ENCODE results near the gene UGGT1. TPM values are rescaled to one million over a fixed set of nuclear protein-coding genes. Genes with fewer than 3 reads are reported as not detected.
A peak's percentile ranks its signal among the peaks of the same experiment; 100 is the strongest.

UGGT1 gene
- total and polyA plus RNA-seq, 8 donors, result 6.9 to 38.8 (median 32.1) TPM

DNA sequence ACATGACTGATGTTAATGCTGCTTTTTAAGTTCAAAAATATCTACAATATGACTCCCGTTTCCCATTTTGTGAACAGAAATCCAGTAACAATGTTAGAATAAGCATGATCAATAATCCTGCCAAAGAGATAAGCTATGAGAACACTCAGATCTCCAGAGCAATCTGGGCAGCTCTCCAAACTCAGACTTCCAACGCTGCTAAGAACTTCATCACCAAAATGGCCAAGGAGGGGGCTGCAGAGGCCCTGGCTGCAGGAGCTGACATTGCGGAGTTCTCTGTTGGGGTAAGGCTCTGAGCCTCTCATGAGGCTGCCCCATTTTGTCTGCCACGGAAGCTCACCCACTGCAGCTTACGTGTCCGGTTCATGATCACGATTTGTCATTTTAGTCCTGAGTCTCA lies 68.4 kb downstream of the UGGT1 start:
- DNase-seq (peak in 1 of 6 donors; percentile 24), FAIRE-seq (no peak), ATAC-seq (peak in 1 of 4 donors; percentile 60)
- Histone ChIP-seq H3K36me3 (peaks cover 0 to 23% (median 6%) of the 10 kb centered on the region in 3 donors), H3K9me3 (no peaks in the 10 kb centered on the region), H3K4me3 (no peak overlapping the region), H3K4me1 (peaks cover 5 to 7% (median 5%) of the 10 kb centered on the region in 3 donors), H3K27me3 (no peaks in the 10 kb centered on the region), H3K27ac (no peak overlapping the region)
- intact Hi-C loops (cut with DNase I), result no loop called here
- 64 to 68% methylated on average over 7 of the region's 7 CpGs for WGBS, 2 donors
- TF ChIP-seq, protein P1, sequence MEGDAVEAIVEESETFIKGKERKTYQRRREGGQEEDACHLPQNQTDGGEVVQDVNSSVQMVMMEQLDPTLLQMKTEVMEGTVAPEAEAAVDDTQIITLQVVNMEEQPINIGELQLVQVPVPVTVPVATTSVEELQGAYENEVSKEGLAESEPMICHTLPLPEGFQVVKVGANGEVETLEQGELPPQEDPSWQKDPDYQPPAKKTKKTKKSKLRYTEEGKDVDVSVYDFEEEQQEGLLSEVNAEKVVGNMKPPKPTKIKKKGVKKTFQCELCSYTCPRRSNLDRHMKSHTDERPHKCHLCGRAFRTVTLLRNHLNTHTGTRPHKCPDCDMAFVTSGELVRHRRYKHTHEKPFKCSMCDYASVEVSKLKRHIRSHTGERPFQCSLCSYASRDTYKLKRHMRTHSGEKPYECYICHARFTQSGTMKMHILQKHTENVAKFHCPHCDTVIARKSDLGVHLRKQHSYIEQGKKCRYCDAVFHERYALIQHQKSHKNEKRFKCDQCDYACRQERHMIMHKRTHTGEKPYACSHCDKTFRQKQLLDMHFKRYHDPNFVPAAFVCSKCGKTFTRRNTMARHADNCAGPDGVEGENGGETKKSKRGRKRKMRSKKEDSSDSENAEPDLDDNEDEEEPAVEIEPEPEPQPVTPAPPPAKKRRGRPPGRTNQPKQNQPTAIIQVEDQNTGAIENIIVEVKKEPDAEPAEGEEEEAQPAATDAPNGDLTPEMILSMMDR (IDR thresholded peaks at IDR 0.05), result no peak

DNA sequence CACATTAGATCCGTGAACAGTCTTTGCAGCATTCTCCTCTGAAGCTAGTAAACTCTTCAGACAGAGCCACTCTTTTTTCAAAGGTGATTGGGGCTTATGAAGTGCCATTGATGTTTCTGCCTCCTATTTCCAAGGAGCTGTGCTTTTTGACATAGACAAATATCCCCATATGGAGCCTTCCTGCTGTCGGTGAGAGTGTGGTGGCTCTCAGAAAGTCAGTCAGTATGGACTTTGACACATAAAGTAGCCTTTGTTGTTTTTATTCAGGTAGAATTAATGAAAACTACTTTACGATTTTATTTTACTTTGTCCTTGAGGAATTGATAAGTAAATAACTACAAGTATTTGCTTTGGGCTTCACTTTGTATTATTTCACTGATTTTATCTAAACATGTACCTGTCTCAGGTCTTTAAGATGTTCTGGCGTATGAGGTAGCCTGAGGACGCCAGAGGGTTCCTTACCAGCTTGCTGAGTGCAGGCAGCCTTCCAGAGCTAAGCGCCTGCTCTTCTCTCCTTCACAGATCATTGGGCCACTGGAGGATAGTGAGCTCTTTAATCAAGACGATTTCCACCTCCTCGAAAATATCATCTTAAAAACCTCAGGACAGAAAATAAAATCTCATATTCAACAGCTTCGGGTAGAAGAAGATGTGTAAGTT lies 69.7 kb downstream of the UGGT1 start:
- H3K4me1 ChIP-seq, result peaks cover 5 to 7% (median 5%) of the 10 kb centered on the region in 3 donors
- no peak overlapping the region for H3K27ac ChIP-seq
- peak in 2 of 4 donors; percentile 65 for ATAC-seq
- FAIRE-seq, result no peak
- DNase-seq, result no peak
- peaks cover 0 to 33% (median 6%) of the 10 kb centered on the region in 3 donors for H3K36me3 ChIP-seq
- no peaks in the 10 kb centered on the region for H3K27me3 ChIP-seq
- TF ChIP-seq, protein P1 (IDR thresholded peaks at IDR 0.05), result no peak
- WGBS, 2 donors, result 56 to 57% methylated on average over 9 of the region's 9 CpGs
- H3K9me3 ChIP-seq, result no peaks in the 10 kb centered on the region
- intact Hi-C loops (cut with DNase I), result no loop called here
- no peak overlapping the region for H3K4me3 ChIP-seq

DNA sequence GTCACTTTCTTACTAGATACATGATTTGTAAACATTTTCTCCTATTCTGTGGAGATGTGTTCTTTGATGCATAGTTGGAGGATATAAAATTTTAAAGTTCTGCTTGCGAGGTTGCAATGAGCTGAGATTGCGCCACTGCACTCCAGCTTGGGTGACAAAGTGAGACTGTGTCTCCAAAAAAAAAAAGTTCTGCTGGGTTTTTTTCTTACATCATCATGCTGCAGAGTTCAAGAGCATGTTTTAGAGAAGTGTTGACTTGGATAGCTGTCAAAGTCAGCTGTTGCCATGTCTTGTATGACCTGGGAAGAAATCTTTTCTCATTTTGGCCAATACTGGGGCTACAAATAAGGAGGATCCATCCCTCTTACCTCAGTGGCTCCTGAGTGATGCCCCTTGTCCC lies 71.3 kb downstream of the UGGT1 start:
- WGBS, 2 donors, result 97 to 100% methylated on average over 2 of the region's 2 CpGs
- ATAC-seq, result peak in 1 of 4 donors; percentile 47

DNA sequence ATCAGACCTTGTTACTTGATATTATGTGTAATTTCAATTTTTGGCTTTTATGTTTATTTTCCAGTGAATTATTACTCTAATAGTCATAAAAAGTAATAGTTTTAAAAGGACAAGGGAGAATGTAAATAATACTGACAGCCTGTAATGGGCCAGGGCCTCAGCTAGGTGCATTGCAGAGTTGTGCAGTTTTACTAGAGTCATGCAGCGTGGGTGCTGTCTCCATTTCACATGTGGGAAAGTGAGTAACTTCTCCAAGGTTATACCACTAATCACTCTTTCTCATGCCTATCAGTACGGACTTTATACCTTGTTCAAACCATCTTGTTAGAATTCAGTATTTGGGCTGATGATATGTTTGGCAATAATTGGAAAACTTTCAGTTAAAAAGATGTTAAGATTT lies 73.3 kb downstream of the UGGT1 start:
- no peaks in the 10 kb centered on the region for H3K9me3 ChIP-seq

More for the DNA sequence above, 71.3 kb downstream of the UGGT1 start:
- H3K9me3 ChIP-seq, result no peaks in the 10 kb centered on the region
- TF ChIP-seq, protein P1 (IDR thresholded peaks at IDR 0.05), result no peak
- intact Hi-C loops (cut with DNase I), result no loop called here
- H3K27me3 ChIP-seq, result no peaks in the 10 kb centered on the region
- H3K4me1 ChIP-seq, result peaks cover 5 to 7% (median 5%) of the 10 kb centered on the region in 3 donors
- no peak for FAIRE-seq
- peaks cover 0 to 34% (median 6%) of the 10 kb centered on the region in 3 donors for H3K36me3 ChIP-seq
- H3K4me3 ChIP-seq, result no peak overlapping the region
- no peak for DNase-seq
- H3K27ac ChIP-seq, result no peak overlapping the region

More for the DNA sequence above, 73.3 kb downstream of the UGGT1 start:
- WGBS, 2 donors, result 63 to 64% methylated on average over 2 of the region's 2 CpGs
- DNase-seq (no peak), ATAC-seq (no peak), FAIRE-seq (no peak)
- H3K27me3 ChIP-seq, result no peaks in the 10 kb centered on the region
- intact Hi-C loops (cut with DNase I), result no loop called here
- TF ChIP-seq, protein P1 (IDR thresholded peaks at IDR 0.05), result no peak
- no peak overlapping the region for H3K27ac ChIP-seq
- peaks cover 3 to 5% (median 4%) of the 10 kb centered on the region in 3 donors for H3K4me1 ChIP-seq
- no peak overlapping the region for H3K4me3 ChIP-seq
- H3K36me3 ChIP-seq, result peaks cover 0 to 34% (median 0%) of the 10 kb centered on the region in 3 donors

All from pancreas (tissue), 10 donors.